ENCODE measurements around the gene NFIB. TPM values are rescaled to one million over a fixed set of nuclear protein-coding genes. Genes with fewer than 3 reads are reported as not detected.
A peak's percentile ranks its signal among the peaks of the same experiment; 100 is the strongest.

Gene NFIB
- total RNA-seq, 2 donors from 2014 or later: 131 to 165 TPM

GRCh38 chr9:14214693-14215092 lies 99.2 kb downstream of the NFIB start:
- no peaks in the 10 kb centered on the region for H3K27me3 ChIP-seq (replicated peaks; ENCODE audit: insufficient read depth)
- no peak for TF ChIP-seq POLR2AphosphoS5 (IDR thresholded peaks at IDR 0.05)
- no peak overlapping the region for H3K4me3 ChIP-seq
- H3K4me1 ChIP-seq (replicated peaks): peaks cover 4% of the 10 kb centered on the region
- no peak overlapping the region for H3K27ac ChIP-seq
- no peaks in the 10 kb centered on the region for H3K9me3 ChIP-seq
- intact Hi-C loops (cut with DNase I): no loop called here
- no peaks in the 10 kb centered on the region for H3K36me3 ChIP-seq
- no peak for DNase-seq (ENCODE audit: low spot score)
- WGBS: 65% methylated on average over 2 of the region's 2 CpGs

GRCh38 chr9:14214065-14214684 lies 99.8 kb downstream of the NFIB start:
- Histone ChIP-seq H3K27me3 (replicated peaks; ENCODE audit: insufficient read depth) (no peaks in the 10 kb centered on the region), H3K36me3 (no peaks in the 10 kb centered on the region), H3K27ac (no peak overlapping the region), H3K4me3 (no peak overlapping the region), H3K4me1 (replicated peaks) (peaks cover 4% of the 10 kb centered on the region), H3K9me3 (no peaks in the 10 kb centered on the region)
- TF ChIP-seq CTCF (IDR thresholded peaks at IDR 0.05): no peak
- no peak for TF ChIP-seq POLR2AphosphoS5 (IDR thresholded peaks at IDR 0.05)
- TF ChIP-seq POLR2A (IDR thresholded peaks at IDR 0.05): no peak
- WGBS: 74% methylated on average over 3 of the region's 3 CpGs
- intact Hi-C loops (cut with DNase I): no loop called here
- DNase-seq (ENCODE audit: low spot score): no peak

GRCh38 chr9:14213504-14213903 lies 100.4 kb downstream of the NFIB start:
- Histone ChIP-seq H3K9me3 (no peaks in the 10 kb centered on the region), H3K36me3 (no peaks in the 10 kb centered on the region), H3K27ac (no peak overlapping the region), H3K4me3 (no peak overlapping the region), H3K4me1 (replicated peaks) (peaks cover 4% of the 10 kb centered on the region), H3K27me3 (replicated peaks; ENCODE audit: insufficient read depth) (no peaks in the 10 kb centered on the region)
- intact Hi-C loops (cut with DNase I): no loop called here
- no peak for TF ChIP-seq POLR2A (IDR thresholded peaks at IDR 0.05)
- no peak for TF ChIP-seq POLR2AphosphoS5 (IDR thresholded peaks at IDR 0.05)
- no peak for TF ChIP-seq CTCF (IDR thresholded peaks at IDR 0.05)
- 98% methylated on average over 2 of the region's 2 CpGs for WGBS
- no peak for DNase-seq (ENCODE audit: low spot score)

- Histone ChIP-seq H3K4me3 (no peak overlapping the region), H3K27ac (no peak overlapping the region), H3K9me3 (no peaks in the 10 kb centered on the region), H3K4me1 (replicated peaks) (peaks cover 4% of the 10 kb centered on the region), H3K27me3 (replicated peaks; ENCODE audit: insufficient read depth) (no peaks in the 10 kb centered on the region), H3K36me3 (no peaks in the 10 kb centered on the region)
- TF ChIP-seq CTCF (IDR thresholded peaks at IDR 0.05) (no peak), POLR2A (IDR thresholded peaks at IDR 0.05) (no peak), POLR2AphosphoS5 (IDR thresholded peaks at IDR 0.05) (no peak)
- intact Hi-C loops (cut with DNase I): no loop called here
- DNase-seq (ENCODE audit: low spot score): no peak
- 58% methylated on average over 5 of the region's 5 CpGs for WGBS
Observed at GRCh38 chr9:14212697-14213420, 101.1 kb downstream of the NFIB start.

DNA sequence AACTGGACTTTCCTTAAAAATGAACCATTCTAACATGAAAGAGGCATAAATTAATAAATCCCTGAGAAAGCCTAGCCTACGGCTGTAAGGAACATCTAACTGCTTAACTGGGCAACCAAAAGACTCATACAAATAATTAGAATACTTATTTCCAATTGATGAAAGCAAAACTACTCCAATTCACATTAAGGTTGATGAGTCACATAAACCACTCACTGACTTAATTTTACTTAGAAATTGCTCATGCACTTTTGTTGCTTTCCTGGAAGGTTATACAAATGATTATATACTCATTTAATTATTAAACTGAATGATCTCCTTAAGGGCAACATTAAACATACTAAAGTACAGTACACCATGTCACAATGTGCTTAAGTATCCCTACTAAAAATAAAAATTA lies 101.9 kb downstream of the NFIB start:
- Histone ChIP-seq H3K4me3 (no peak overlapping the region), H3K27me3 (replicated peaks; ENCODE audit: insufficient read depth) (no peaks in the 10 kb centered on the region), H3K36me3 (no peaks in the 10 kb centered on the region), H3K4me1 (replicated peaks) (peaks cover 4% of the 10 kb centered on the region), H3K27ac (peak overlapping the region; percentile 22 to 45), H3K9me3 (no peaks in the 10 kb centered on the region)
- no peak for DNase-seq (ENCODE audit: low spot score)
- intact Hi-C loops (cut with DNase I): no loop called here
- TF ChIP-seq POLR2AphosphoS5 (IDR thresholded peaks at IDR 0.05): no peak
- TF ChIP-seq CTCF (IDR thresholded peaks at IDR 0.05): no peak
- no peak for TF ChIP-seq POLR2A (IDR thresholded peaks at IDR 0.05)
- 71% methylated on average over 1 of the region's 1 CpG for WGBS
